GM21381 (cell line): ENCODE results near the gene DUOX2.
"Not testable (repeated sequence)": the region's sequence is repeated elsewhere in the genome, so short reads cannot be mapped to it uniquely, and the experiment has no call there.

Experiments
- ATAC-seq: cut with Tn5 transposase; IDR thresholded peaks from one replicate; pipeline ENCODE4 v1.9.1; 2021; ENCODE audit warnings: mild to moderate bottlenecking, moderate library complexity; ENCODE audit not compliant: unreplicated experiment

Gene DUOX2

GRCh38 chr15:45139770-45140169, 25.8 kb upstream of the DUOX2 start:
- no peak for ATAC-seq

- ATAC-seq, result no peak
These were observed 25.1 kb upstream of the DUOX2 start for GRCh38 chr15:45138814-45139765.

- no peak for ATAC-seq
These were observed 23.7 kb upstream of the DUOX2 start for GRCh38 chr15:45137703-45138102.

- no peak for ATAC-seq
These were observed 22.4 kb upstream of the DUOX2 start for GRCh38 chr15:45136378-45136764.

GRCh38 chr15:45135705-45136377, 21.9 kb upstream of the DUOX2 start:
- ATAC-seq, result not testable (repeated sequence)

GRCh38 chr15:45134682-45135604, 21.0 kb upstream of the DUOX2 start:
- no peak for ATAC-seq

- no peak for ATAC-seq
These were observed 20.1 kb upstream of the DUOX2 start for GRCh38 chr15:45134046-45134445.

GRCh38 chr15:45133561-45133920, 19.6 kb upstream of the DUOX2 start:
- no peak for ATAC-seq

- no peak for ATAC-seq
These were observed 19.0 kb upstream of the DUOX2 start for GRCh38 chr15:45132844-45133560.

GRCh38 chr15:45131510-45131909, 17.5 kb upstream of the DUOX2 start:
- no peak for ATAC-seq

GRCh38 chr15:45130291-45131000, 16.5 kb upstream of the DUOX2 start:
- ATAC-seq, result no peak

- ATAC-seq, result no peak
These were observed 15.7 kb upstream of the DUOX2 start, which contains the start of the genes DUOX1 and DUOXA1 for GRCh38 chr15:45129651-45130129. Gene DUOX1 (plus strand): TSS chr15:45129994. CDS start chr15:45131967, 1,973 bp downstream. Gene DUOXA1 (minus strand): TSS chr15:45129879. CDS start chr15:45123014, 6,865 bp downstream.

GRCh38 chr15:45128971-45129639, 15.1 kb upstream of the DUOX2 start:
- no peak for ATAC-seq

- ATAC-seq, result no peak
These were observed 12.7 kb upstream of the DUOX2 start for GRCh38 chr15:45126535-45127158.

GRCh38 chr15:45123397-45123796, 9.4 kb upstream of the DUOX2 start:
- ATAC-seq, result no peak

GRCh38 chr15:45122719-45123118, 8.7 kb upstream of the DUOX2 start:
- no peak for ATAC-seq

- ATAC-seq, result no peak
These were observed 7.9 kb upstream of the DUOX2 start for GRCh38 chr15:45121706-45122417.

- no peak for ATAC-seq
These were observed 7.0 kb upstream of the DUOX2 start for GRCh38 chr15:45121020-45121419.
